GM10266 (cell line): ENCODE results near the gene TUBB6.

Experiments used
- DNase-seq: peaks from one replicate; pipeline ENCODE4 v3.0.0; 2012; ENCODE audit errors: extremely low spot score
- CTCF ChIP-seq: IDR thresholded peaks from 2 replicates; pipeline ENCODE4 v1.5.1; 2012; ENCODE audit warnings: mild to moderate bottlenecking, low read depth; ENCODE audit not compliant: control insufficient read depth, insufficient read depth; ENCODE audit errors: missing control alignments

The TUBB6 gene

GRCh38 chr18:12302391-12303147 is 5.5 kb upstream of the TUBB6 start:
- no peak for TF ChIP-seq CTCF
- DNase-seq: no peak

GRCh38 chr18:12304351-12305210 is 3.5 kb upstream of the TUBB6 start:
- no peak for DNase-seq
- no peak for TF ChIP-seq CTCF

- no peak for DNase-seq
- TF ChIP-seq CTCF: no peak
Observed at GRCh38 chr18:12305211-12305610, 2.8 kb upstream of the TUBB6 start.

- TF ChIP-seq CTCF: no peak
Observed at GRCh38 chr18:12305930-12306629, 2.0 kb upstream of the TUBB6 start.

GRCh38 chr18:12306752-12307700 is 1.0 kb upstream of the TUBB6 start:
- no peak for DNase-seq
- TF ChIP-seq CTCF: peak; percentile 10

More at GRCh38 chr18:12305930-12306629, 2.0 kb upstream of the TUBB6 start:
- no peak for DNase-seq

GRCh38 chr18:12308386-12309100 is 502 bp downstream of the TUBB6 start:
- TF ChIP-seq CTCF: no peak
- peak; percentile 81 for DNase-seq
